Neural crest cell (in vitro differentiated cells): ENCODE data around the gene WDR41. TPM values are rescaled to one million over a fixed set of nuclear protein-coding genes. Genes with fewer than 3 reads are reported as not detected.

Source experiments
- total RNA-seq: library from RNA; stranded (reverse); gene quantifications from 2 replicates; pipeline ENCODE4 v1.2.1, GENCODE V29; 2021

The WDR41 gene
- total RNA-seq, 1 donor from 2014 or later, result 57.5 TPM

Other genes starting within 250 kb of the WDR41 start
- gene OTP, start 146.4 kb upstream of the WDR41 start, total RNA-seq, result 2.1 and 3.1 TPM in 2 replicates